Esophagus muscularis mucosa (tissue), 4 donors: ENCODE data around the gene GOLGA6B.

Source experiments
- CTCF ChIP-seq, 3 experiments: fragments of 200-600 bp in 2 of 3; fragments of 450-650 bp in 1 of 3; sonication (generic) in 2 of 3; IDR thresholded peaks; one replicate each; pipeline ENCODE4 v1.5.1; 2017 to 2019; ENCODE audit warnings: antibody characterized with exemption in 3 of 3, mild to moderate bottlenecking in 2 of 3, moderate library complexity in 1 of 3
- EP300 ChIP-seq: sonication (generic); formaldehyde crosslinking; IDR thresholded peaks from one replicate; pipeline ENCODE4 v1.6.1; 2017; ENCODE audit warnings: antibody characterized with exemption
- POLR2A ChIP-seq: fragments of 450-650 bp; IDR thresholded peaks from one replicate; pipeline ENCODE4 v1.6.1; 2017; ENCODE audit warnings: antibody characterized with exemption, moderate library complexity, mild to moderate bottlenecking, low read depth
- POLR2AphosphoS5 ChIP-seq, 2 donors: sonication (generic); formaldehyde crosslinking; IDR thresholded peaks; one replicate each; pipeline ENCODE4 v1.6.1; 2017; ENCODE audit warnings: antibody characterized with exemption in 2 of 2

GRCh38 chr15:72614810-72615532 lies 39.5 kb upstream of the GOLGA6B start:
- TF ChIP-seq CTCF (IDR thresholded peaks at IDR 0.05) (no peak), POLR2A (no peak), EP300 (no peak), POLR2AphosphoS5 (IDR thresholded peaks at IDR 0.05) (no peak)
